OCI-M1 (cell line): ENCODE measurements around the gene PEX11G.
"Not testable (repeated sequence)": the region's sequence is repeated elsewhere in the genome, so short reads cannot be mapped to it uniquely, and the experiment has no call there.

Experiments used
- DNase-seq: peaks from one replicate; lab custom pipeline; 2025; lab: John Stamatoyannopoulos, UW

Gene PEX11G

DNA sequence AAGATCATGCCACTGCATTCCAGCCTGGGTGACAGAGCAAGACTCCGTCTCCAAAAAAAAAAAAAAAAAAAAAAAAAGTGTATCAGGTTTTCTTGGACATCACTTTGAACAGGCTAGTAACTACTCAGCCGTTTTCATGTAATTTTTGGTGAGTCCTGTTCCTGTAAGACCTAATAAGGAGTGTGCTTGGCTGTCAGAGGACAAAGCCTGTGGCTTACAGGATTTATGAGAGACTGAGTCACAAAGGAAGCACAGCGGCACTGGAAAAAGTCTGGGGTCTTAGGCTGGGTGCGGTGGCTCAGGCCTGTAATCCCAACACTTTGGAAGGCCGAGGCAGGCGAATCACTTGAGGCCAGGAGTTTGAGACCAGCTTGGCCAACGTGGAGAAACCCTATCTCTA, 55.4 kb downstream of the PEX11G start:
- DNase-seq = not testable (repeated sequence)

GRCh38 chr19:7429638-7430282, 59.1 kb downstream of the PEX11G start:
- no peak for DNase-seq

- no peak for DNase-seq
Observed at GRCh38 chr19:7428651-7429113, 60.2 kb downstream of the PEX11G start.

DNA sequence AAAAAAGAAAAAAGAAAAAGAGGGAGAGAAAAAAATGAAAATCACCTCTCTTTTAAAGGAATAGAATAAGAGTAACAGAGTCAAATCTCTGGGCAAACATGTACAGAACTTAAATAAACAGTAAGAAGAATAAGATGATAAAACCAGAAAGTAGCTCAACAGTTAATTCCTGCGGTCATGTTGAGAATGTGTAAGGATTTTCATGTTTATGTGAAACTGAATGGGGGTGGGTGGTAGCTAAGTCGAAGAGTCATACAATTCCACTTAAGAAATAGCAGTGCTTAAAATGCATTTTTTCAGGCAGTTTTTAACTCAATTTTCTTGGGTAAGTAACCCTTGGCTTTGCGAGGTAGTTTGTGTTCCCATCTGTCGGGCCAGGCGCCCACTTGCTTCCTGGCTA, 60.9 kb downstream of the PEX11G start:
- no peak for DNase-seq

GRCh38 chr19:7426986-7427385, 61.8 kb downstream of the PEX11G start:
- DNase-seq = no peak
